K562 (cell line): ENCODE measurements around the gene KCNC4. TPM values are rescaled to one million over a fixed set of nuclear protein-coding genes. Genes with fewer than 3 reads are reported as not detected.

ENCODE experiments used
- ATAC-seq: fragments of 200-7000 bp; cut with Tn5 transposase; 3 replicates; pipeline ENCODE4 v1.9.1; 2020; ENCODE audit warnings: moderate library complexity
- BruUV-seq: library from RNA; stranded (reverse); fragments of 400-500 nt; replicated peaks from 2 replicates; lab custom pipeline; 2021; lab: Mats Ljungman, UMichigan
- CTCF ChIA-PET: fragments of 300-600 bp; formaldehyde crosslinking; extraction: SDS; loops from one replicate; lab custom pipeline; 2021; ENCODE audit warnings: low intra/inter-chr PET ratio; lab: Yijun Ruan, JAX
- POLR2A ChIA-PET: fragments of 300-600, 350-650 bp; sonication (Branson Sonifier 250); formaldehyde crosslinking; extraction: SDS; loops from one replicate; lab custom pipeline; 2021; ENCODE audit warnings: antibody characterized with exemption, inconsistent platforms; lab: Yijun Ruan, JAX
- DNase-seq, 4 experiments: peaks; one replicate each; pipeline versions ENCODE4 v3.0.0 to v3.0.0-alpha.2; 2011 to 2018; ENCODE audit warnings: low spot score in 3 of 4, mixed read lengths in 3 of 4; ENCODE audit errors: extremely low read depth in 1 of 4
- FAIRE-seq: peaks from 2 replicates; lab custom pipeline; 2011; peaks lifted over from hg19 to GRCh38; lab: Jason Lieb, UNC
- H2AFZ ChIP-seq: 2 replicates; pipeline ENCODE4 v1.6.0; 2011; ENCODE audit warnings: low read depth, low read length, control low read depth, inconsistent platforms
- H3K27ac ChIP-seq: fragments of 200-600 bp; 3 replicates; pipeline ENCODE4 v1.8.0; 2011; ENCODE audit warnings: low read depth, mild to moderate bottlenecking, control low read depth, inconsistent platforms, low read length, moderate library complexity, mixed read lengths; ENCODE audit errors: extremely low read depth
- H3K27me3 ChIP-seq, 2 experiments: fragments of 300-600 bp in 1 of 2; 2 replicates in 1 of 2; 3 replicates in 1 of 2; pipeline versions ENCODE4 v1.6.0 to v1.8.0; 2011; ENCODE audit warnings: inconsistent platforms in 2 of 2, low read length in 2 of 2, mild to moderate bottlenecking in 1 of 2, mixed read lengths in 1 of 2, moderate library complexity in 1 of 2; ENCODE audit not compliant: control insufficient read depth in 2 of 2, insufficient read depth in 2 of 2
- H3K36me3 ChIP-seq: fragments of 300-600 bp; 3 replicates; pipeline ENCODE4 v1.8.0; 2011; ENCODE audit warnings: mild to moderate bottlenecking, low read length, inconsistent platforms; ENCODE audit not compliant: control insufficient read depth, insufficient read depth
- H3K4me1 ChIP-seq, 2 experiments: fragments of 200-600 bp in 1 of 2; replicated peaks in 1 of 2; 2 replicates in 1 of 2; 3 replicates in 1 of 2; pipeline versions ENCODE4 v1.5.1 to v1.8.0; 2011; ENCODE audit warnings: inconsistent platforms in 2 of 2, low read length in 2 of 2, mild to moderate bottlenecking in 1 of 2, mixed read lengths in 1 of 2, moderate library complexity in 1 of 2; ENCODE audit not compliant: control insufficient read depth in 2 of 2, insufficient read depth in 2 of 2
- H3K4me2 ChIP-seq: 2 replicates; pipeline ENCODE4 v1.6.1; 2011; ENCODE audit warnings: low read length, control low read depth, inconsistent platforms, mixed read lengths; ENCODE audit not compliant: insufficient read depth
- H3K4me3 ChIP-seq: fragments of 200-600 bp; sonication (generic), shearing (Covaris generic); 2 replicates; pipeline ENCODE4 v1.5.1; 2016; ENCODE audit warnings: control low read depth, inconsistent platforms
- H3K79me2 ChIP-seq: fragments of 200-600 bp; 3 replicates; pipeline ENCODE4 v1.8.0; 2011; ENCODE audit warnings: low read length, inconsistent platforms; ENCODE audit not compliant: control insufficient read depth, insufficient read depth
- H3K9ac ChIP-seq, 2 experiments: 2 replicates each; pipeline versions ENCODE4 v1.6.0 to v1.6.1; 2011; ENCODE audit warnings: low read depth in 2 of 2, low read length in 2 of 2, control low read depth in 1 of 2, inconsistent platforms in 1 of 2, mild to moderate bottlenecking in 1 of 2, mixed read lengths in 1 of 2; ENCODE audit not compliant: insufficient read depth in 1 of 2
- H3K9me1 ChIP-seq: one replicate; pipeline ENCODE4 v1.6.0; 2011; ENCODE audit warnings: inconsistent platforms, mild to moderate bottlenecking, low read length, moderate library complexity; ENCODE audit not compliant: control insufficient read depth, insufficient read depth
- H3K9me3 ChIP-seq: replicated peaks from 2 replicates; pipeline ENCODE4 v1.5.1; 2011; ENCODE audit warnings: low read depth, low read length, inconsistent platforms; ENCODE audit not compliant: control insufficient read depth, insufficient read depth
- H4K20me1 ChIP-seq: replicated peaks from 2 replicates; pipeline ENCODE4 v1.6.1; 2011; ENCODE audit warnings: low read length, inconsistent platforms, mixed read lengths; ENCODE audit not compliant: control insufficient read depth, insufficient read depth
- CXXC5 ChIP-seq: fragments of 250-450 bp; sonication (Bioruptor Pico); IDR thresholded peaks from 2 replicates; pipeline ENCODE4 v1.8.0; 2022; ENCODE audit warnings: inconsistent platforms, mild to moderate bottlenecking, moderate library complexity
- ERF ChIP-seq: fragments of 450-650 bp; formaldehyde crosslinking; IDR thresholded peaks from 2 replicates; pipeline ENCODE4 v1.4.0; 2020; ENCODE audit warnings: mild to moderate bottlenecking, mixed read lengths
- ESRRA ChIP-seq: fragments of 450-650 bp; IDR thresholded peaks from 2 replicates; pipeline ENCODE4 v1.6.1; 2014; ENCODE audit warnings: low read depth, mild to moderate bottlenecking, moderate library complexity, borderline replicate concordance
- HMBOX1 ChIP-seq: sonication (generic); IDR thresholded peaks from 2 replicates; pipeline ENCODE4 v1.6.1; 2016
- KAT2B ChIP-seq: IDR thresholded peaks from one replicate; pipeline ENCODE4 v1.6.1; 2012; ENCODE audit warnings: low read depth, mild to moderate bottlenecking, control low read depth, inconsistent platforms, low read length, moderate library complexity
- KLF10 ChIP-seq: fragments of 250-450 bp; sonication (Bioruptor Pico); IDR thresholded peaks from 2 replicates; pipeline ENCODE4 v1.6.1; 2021; ENCODE audit warnings: matching md5 sums
- MCM7 ChIP-seq, 2 experiments: fragments of 450-650 bp; IDR thresholded peaks; 2 replicates each; pipeline ENCODE4 v1.6.1; 2016 to 2018
- MLX ChIP-seq, 2 experiments: fragments of 450-650 bp in 1 of 2; sonication (generic) in 1 of 2; formaldehyde crosslinking; conservative IDR thresholded peaks; 2 replicates each; pipeline versions ENCODE4 v1.4.0 to v1.8.1; 2020 to 2022; ENCODE audit warnings: mild to moderate bottlenecking in 1 of 2, missing genetic modification reagents in 1 of 2
- NCOA1 ChIP-seq: fragments of 450-650 bp; IDR thresholded peaks from 2 replicates; pipeline ENCODE4 v1.6.1; 2016; ENCODE audit warnings: low read depth
- NFE2 ChIP-seq: IDR thresholded peaks from 2 replicates; pipeline ENCODE4 v1.6.1; 2014; ENCODE audit warnings: antibody characterized with exemption, low read depth
- NR1H2 ChIP-seq: sonication (generic); formaldehyde crosslinking; IDR thresholded peaks from 2 replicates; pipeline ENCODE4 v1.4.0; 2020; ENCODE audit warnings: mild to moderate bottlenecking, missing genetic modification reagents
- SREBF2 ChIP-seq: sonication (generic); formaldehyde crosslinking; IDR thresholded peaks from 2 replicates; pipeline ENCODE4 v1.4.0; 2020; ENCODE audit warnings: mild to moderate bottlenecking, missing genetic modification reagents
- TSHZ1 ChIP-seq: fragments of 250-450 bp; sonication (Bioruptor Pico); IDR thresholded peaks from 2 replicates; pipeline ENCODE4 v1.4.0; 2020; ENCODE audit warnings: mild to moderate bottlenecking, moderate library complexity
- ZNF12 ChIP-seq: sonication (generic); formaldehyde crosslinking; IDR thresholded peaks from 2 replicates; pipeline ENCODE4 v1.4.0; 2020; ENCODE audit warnings: mild to moderate bottlenecking, missing genetic modification reagents
- ZNF316 ChIP-seq: fragments of 450-650 bp; IDR thresholded peaks from 2 replicates; pipeline ENCODE4 v1.6.1; 2016
- ZNF41 ChIP-seq: fragments of 250-450 bp; sonication (Bioruptor Pico); conservative IDR thresholded peaks from 2 replicates; pipeline ENCODE4 v1.4.0; 2020; ENCODE audit warnings: mild to moderate bottlenecking
- ZNF512 ChIP-seq: IDR thresholded peaks from 2 replicates; pipeline ENCODE4 v1.6.1; 2016; ENCODE audit warnings: missing genetic modification characterization, missing compliant biosample characterization
- WGBS: fragments of 100-300 bp; shearing (Covaris generic); methylation state at CpG from one replicate; pipeline ENCODE4 v1.1.6; 2016; ENCODE audit warnings: low coverage, mixed read lengths; ENCODE audit not compliant: insufficient coverage; ENCODE audit errors: missing lambda C conversion rate; 5-methylcytosine and 5-hydroxymethylcytosine counted together
- in situ Hi-C: fragments of 300-500 bp; cut with MboI; formaldehyde crosslinking; loops from 4 replicates; pipeline ENCODE4 v1.15.0; 2018; ENCODE audit warnings: inconsistent platforms, mixed read lengths
- intact Hi-C: fragments of 100-400 bp; cut with micrococcal nuclease; formaldehyde crosslinking; loops from 2 replicates; pipeline ENCODE4 v1.14.2; 2022
- polyA plus RNA-seq, 8 experiments: library from polyadenylated mRNA; depleted of rRNA in 4 of 8; stranded (reverse) in 5 of 8; unstranded in 3 of 8; fragments of >200 nt; fragmentation: Nextera tagmentation in 2 of 8; fragmentation: Illumina TruSeq in 1 of 8; extraction: Ambion mirVana in 2 of 8; extraction: Trizol in 1 of 8; gene quantifications; 2 replicates each; pipeline versions ENCODE4 v1.2.1 to v1.2.3, GENCODE V29; 2011 to 2014; ENCODE audit warnings: inconsistent platforms in 1 of 8, missing spikeins in 1 of 8
- total RNA-seq, 7 experiments: library from RNA; depleted of rRNA in 6 of 7; stranded (reverse); fragments of >200 nt in 6 of 7; fragmentation: Illumina TruSeq in 2 of 7; extraction: Trizol in 2 of 7; gene quantifications; 2 replicates each; pipeline versions ENCODE4 v1.2.1 to v1.2.3, GENCODE V29; 2011 to 2021; ENCODE audit warnings: low replicate concordance in 1 of 7

Gene KCNC4
- total and polyA plus RNA-seq, 9 of the 15 experiments (the other 6 are each of a cell fraction or from before 2014, with no cell fraction given): 0.07 to 1.8 (median 0.73) TPM

GRCh38 chr1:110197905-110198629 is 12.0 kb upstream of the KCNC4 start:
- Histone ChIP-seq H3K4me2 (no peak overlapping the region), H3K9me3 (no peaks in the 10 kb centered on the region), H3K4me1 (no peaks in the 10 kb centered on the region), H3K27ac (no peak overlapping the region), H2AFZ (no peak overlapping the region), H4K20me1 (0 out of 2 replicates have a peak, but pooled peaks cover 8% of the 10 kb centered on the region), H3K9me1 (peaks cover 2% of the 10 kb centered on the region), H3K36me3 (no peaks in the 10 kb centered on the region), H3K27me3 (peaks cover 17 to 63% of the 10 kb centered on the region in 2 experiments), H3K79me2 (no peaks in the 10 kb centered on the region), H3K4me3 (no peak overlapping the region), H3K9ac (no peak overlapping the region)
- intact Hi-C loops: loop anchor here (2.0 kb wide), 1 partner anchor 297 kb away; no protein-coding TSS in a partner anchor
- ATAC-seq (no peak), DNase-seq (no peak), FAIRE-seq (no peak)
- no TSS peak for BruUV-seq
- ChIA-PET CTCF (interaction anchor here (0.6 to 2.3 kb wide), 2 partner anchors 262 to 263 kb away, joined by 3 to 18 read pairs; no protein-coding TSS in a partner anchor), POLR2A (interaction anchor here (1.4 kb wide), 1 partner anchor 26 kb away, joined by 4 read pairs; no protein-coding TSS in a partner anchor)
- 2% methylated on average over 23 of the region's 23 CpGs for WGBS
- in situ Hi-C loops: no loop called here
- TF ChIP-seq SREBF2 (CRISPR knock-in tag) (no peak), NCOA1 (no peak), MLX (CRISPR knock-in tag; conservative IDR thresholded peaks at IDR 0.05) (no peak), KAT2B (no peak), NR1H2 (CRISPR knock-in tag) (no peak), HMBOX1 (no peak), CXXC5 (CRISPR knock-in tag) (no peak), ZNF12 (no peak), ERF (CRISPR knock-in tag) (no peak), ZNF41 (CRISPR knock-in tag) (no peak), ESRRA (no peak), ZNF512 (tag) (no peak), MCM7 (IDR thresholded peaks at IDR 0.05) (no peak), NFE2 (no peak), TSHZ1 (CRISPR knock-in tag) (no peak), ZNF316 (no peak), KLF10 (CRISPR knock-in tag) (no peak)
